Adrenal gland (tissue), 12 donors: ENCODE measurements around the gene DHPS. TPM values are rescaled to one million over a fixed set of nuclear protein-coding genes. Genes with fewer than 3 reads are reported as not detected.
A peak's percentile ranks its signal among the peaks of the same experiment; 100 is the strongest.

Experiments
- DNase-seq, 7 donors: peaks; one replicate each; pipeline ENCODE4 v3.0.0-alpha.2; 2019 to 2020
- H3K27ac ChIP-seq, 5 donors: fragments of 200-600 bp; sonication (generic) in 4 of 5; 1 replicate in 3 of 5; 2 replicates in 2 of 5; pipeline versions ENCODE4 v1.5.1 to v1.8.0; 2016 to 2020; ENCODE audit warnings: mild to moderate bottlenecking in 1 of 5
- H3K27me3 ChIP-seq: fragments of 200-600 bp; 2 replicates; pipeline ENCODE4 v1.8.0; 2021
- H3K36me3 ChIP-seq, 2 donors: fragments of 200-600 bp; replicated peaks in 1 of 2; 1 replicate in 1 of 2; 2 replicates in 1 of 2; pipeline versions ENCODE4 v1.5.1 to v1.8.0; 2018 to 2022
- H3K4me1 ChIP-seq, 2 donors: fragments of 200-600 bp; replicated peaks in 1 of 2; 1 replicate in 1 of 2; 2 replicates in 1 of 2; pipeline versions ENCODE4 v1.5.1 to v1.8.0; 2018 to 2021
- H3K4me3 ChIP-seq, 4 donors: fragments of 200-600 bp; sonication (generic) in 3 of 4; one replicate each; pipeline ENCODE4 v1.5.1; 2016 to 2018
- H3K9me3 ChIP-seq, 3 donors: fragments of 200-600 bp; sonication (generic) in 1 of 3; replicated peaks in 1 of 3; 1 replicate in 2 of 3; 2 replicates in 1 of 3; pipeline versions ENCODE4 v1.5.1 to v1.8.0; 2016 to 2021
- CTCF ChIP-seq, 6 experiments: fragments of 450-650 bp in 4 of 6; fragments of 200-600 bp in 2 of 6; sonication (generic) in 1 of 6; IDR thresholded peaks; 1 replicate in 5 of 6; 2 replicates in 1 of 6; pipeline versions ENCODE4 v1.5.1 to v1.8.0; 2016 to 2021; ENCODE audit warnings: antibody characterized with exemption in 6 of 6, mild to moderate bottlenecking in 2 of 6, moderate library complexity in 1 of 6
- POLR2A ChIP-seq, 2 donors: fragments of 450-650 bp; IDR thresholded peaks; one replicate each; pipeline ENCODE4 v1.6.1; 2017; ENCODE audit warnings: antibody characterized with exemption in 2 of 2, mild to moderate bottlenecking in 2 of 2, moderate library complexity in 1 of 2
- WGBS, 4 donors: extraction: QIAGEN DNeasy Blood & Tissue Kit in 2 of 4; methylation state at CpG; one replicate each; pipeline versions ENCODE4 v1.1.5 to v1.1.7; 2013 to 2017; 5-methylcytosine and 5-hydroxymethylcytosine counted together
- intact Hi-C, 2 donors: fragments of 100-400 bp; cut with DNase I; formaldehyde crosslinking; loops; one replicate each; pipeline versions ENCODE4 v1.14.1 to v1.15.0; 2022 to 2023
- polyA plus RNA-seq, 3 donors: library from polyadenylated mRNA; stranded (reverse); fragments of 200-250 nt in 2 of 3; fragments of 350-450 nt in 1 of 3; fragmentation: Illumina TruSeq in 1 of 3; extraction: RNeasy Lipid Tissue Mini Kit (QIAGEN cat#74804) in 1 of 3; gene quantifications; one replicate each; pipeline ENCODE4 v1.2.3, GENCODE V29; 2013 to 2014
- total RNA-seq, 9 donors: library from RNA; depleted of rRNA in 4 of 9; stranded (reverse); fragments of >200 nt in 4 of 9; fragments of 120-200 nt in 1 of 9; fragmentation: NEBNext Ultra II Directional in 1 of 9; extraction: Animal tissue kit (Norgen Biotek cat#: 25700) in 1 of 9; gene quantifications; one replicate each; pipeline versions ENCODE4 v1.1.0 to v1.2.4, GENCODE V29; 2013 to 2023
- donor health status: healthy with polysubstance abuse.
- donor health status: Bipolar disorder and iron deficiency.
- donor health status: DM: yes; HTN: yes; CAD: no.
- donor health status: DM: no; HTN: no; CAD: no.
- donor health status: DM: no; HTN: no; CAD: no.
- donor health status: DM: yes; HTN: yes; CAD: no.

Gene DHPS
- total and polyA plus RNA-seq, 12 donors: 64.5 to 197 (median 124) TPM

GRCh38 chr19:12695514-12695913, 13.8 kb upstream of the DHPS start:
- peaks cover 10 to 18% of the 10 kb centered on the region in 2 donors for H3K4me1 ChIP-seq
- H3K9me3 ChIP-seq: no peaks in the 10 kb centered on the region
- H3K27ac ChIP-seq: no peak overlapping the region
- H3K36me3 ChIP-seq: peaks cover 0 to 6% of the 10 kb centered on the region in 2 donors
- peak overlapping the region in 2 of 4 donors; percentile 73 to 89 for H3K4me3 ChIP-seq
- H3K27me3 ChIP-seq: no peaks in the 10 kb centered on the region
- intact Hi-C loops: no loop called here
- no peak for TF ChIP-seq POLR2A (IDR thresholded peaks at IDR 0.05)
- TF ChIP-seq CTCF (IDR thresholded peaks at IDR 0.05): no peak
- no peak for DNase-seq
- 56 to 69% (median 57%) methylated on average over 1 of the region's 1 CpG; no CpG with 5 or more reads in 1 of the 4 donors for WGBS, 4 donors

DNA sequence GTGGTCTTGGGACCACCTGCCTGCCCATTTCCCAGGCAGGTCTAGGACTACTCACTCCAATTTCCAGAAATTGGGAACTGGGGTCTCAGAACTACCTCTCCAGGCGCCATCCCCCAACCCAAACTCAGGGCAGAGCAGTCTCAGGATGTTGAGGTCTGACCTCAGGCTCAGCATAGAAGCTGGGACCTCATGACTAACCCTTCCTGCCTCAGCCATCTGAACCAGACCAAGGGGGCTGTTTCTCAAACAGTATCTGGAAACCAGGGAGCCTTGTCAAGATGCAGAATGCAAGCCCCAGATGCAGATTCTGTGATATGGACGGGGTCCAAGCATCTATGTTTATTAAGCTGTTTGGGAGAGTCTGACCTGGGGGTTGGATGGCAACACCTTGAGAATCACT, 13.4 kb upstream of the DHPS start:
- peaks cover 10 to 18% of the 10 kb centered on the region in 2 donors for H3K4me1 ChIP-seq
- DNase-seq: no peak
- H3K27me3 ChIP-seq: no peaks in the 10 kb centered on the region
- intact Hi-C loops: no loop called here
- H3K4me3 ChIP-seq: no peak overlapping the region
- no peak for TF ChIP-seq POLR2A (IDR thresholded peaks at IDR 0.05)
- TF ChIP-seq CTCF (IDR thresholded peaks at IDR 0.05): no peak
- H3K9me3 ChIP-seq: no peaks in the 10 kb centered on the region
- peaks cover 0 to 2% of the 10 kb centered on the region in 2 donors for H3K36me3 ChIP-seq
- H3K27ac ChIP-seq: no peak overlapping the region
- WGBS, 4 donors: 79 to 84% (median 79%) methylated on average over 1 to 2 of the region's 2 CpGs

DNA sequence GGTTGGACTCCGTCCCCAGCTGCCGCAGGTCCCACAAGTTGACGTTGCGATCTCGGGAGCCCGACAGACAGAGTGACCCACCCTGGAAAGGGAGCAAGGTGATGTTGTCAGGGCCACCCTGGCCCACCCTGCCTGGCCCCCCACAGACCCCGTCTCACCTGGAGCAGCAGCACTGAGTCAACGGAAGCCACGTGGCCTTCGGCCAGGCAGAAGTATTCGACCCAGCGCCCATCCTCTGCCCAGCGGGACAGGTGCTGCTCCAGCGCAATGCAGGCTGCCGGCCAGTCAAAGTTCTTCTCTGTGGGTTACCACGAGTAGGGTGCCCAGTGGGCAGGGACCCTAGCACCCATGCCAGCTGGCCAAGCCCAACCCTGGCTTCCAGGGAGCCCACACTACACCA, 13.0 kb upstream of the DHPS start:
- Histone ChIP-seq H3K36me3 (no peaks in the 10 kb centered on the region), H3K4me1 (peaks cover 10 to 18% of the 10 kb centered on the region in 2 donors), H3K27me3 (no peaks in the 10 kb centered on the region), H3K4me3 (no peak overlapping the region), H3K27ac (no peak overlapping the region), H3K9me3 (no peaks in the 10 kb centered on the region)
- intact Hi-C loops: no loop called here
- WGBS, 4 donors: 83 to 94% (median 91%) methylated on average over 7 to 16 of the region's 16 CpGs
- DNase-seq: no peak
- no peak for TF ChIP-seq CTCF (IDR thresholded peaks at IDR 0.05)
- no peak for TF ChIP-seq POLR2A (IDR thresholded peaks at IDR 0.05)

DNA sequence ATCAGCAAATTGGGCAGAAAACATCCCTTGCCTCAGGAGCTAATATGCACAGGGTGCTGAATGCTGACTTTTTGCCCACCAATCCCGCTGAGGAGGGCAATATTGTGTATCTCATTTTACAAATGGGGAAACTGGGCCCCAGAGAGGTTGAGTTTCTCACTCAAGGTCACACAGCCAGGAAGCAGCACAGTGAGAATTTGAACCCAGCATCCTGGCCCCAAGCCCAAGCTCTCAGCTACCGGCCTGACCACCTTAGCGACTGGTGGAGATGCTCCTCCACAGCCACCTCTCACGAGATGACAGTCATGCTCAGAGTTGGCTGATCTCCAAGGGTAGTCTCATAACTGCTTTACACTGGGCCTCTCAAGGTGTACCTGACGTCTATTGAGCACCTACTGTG, 11.3 kb upstream of the DHPS start:
- no peak for DNase-seq
- intact Hi-C loops: no loop called here
- peaks cover 10 to 18% of the 10 kb centered on the region in 2 donors for H3K4me1 ChIP-seq
- H3K4me3 ChIP-seq: no peak overlapping the region
- TF ChIP-seq CTCF (IDR thresholded peaks at IDR 0.05) (no peak), POLR2A (IDR thresholded peaks at IDR 0.05) (no peak)
- WGBS, 4 donors: 80 to 100% (median 91%) methylated on average over 2 to 5 of the region's 5 CpGs
- no peak overlapping the region for H3K27ac ChIP-seq
- no peaks in the 10 kb centered on the region for H3K36me3 ChIP-seq
- H3K9me3 ChIP-seq: no peaks in the 10 kb centered on the region
- H3K27me3 ChIP-seq: no peaks in the 10 kb centered on the region
